ENCODE results near the gene RASGRP2. TPM values are rescaled to one million over a fixed set of nuclear protein-coding genes. Genes with fewer than 3 reads are reported as not detected.
"Not testable (repeated sequence)": the region's sequence is repeated elsewhere in the genome, so short reads cannot be mapped to it uniquely, and the experiment has no call there.

Gene RASGRP2
- total RNA-seq, 2 experiments from 2014 or later: 668 to 672 TPM

DNA sequence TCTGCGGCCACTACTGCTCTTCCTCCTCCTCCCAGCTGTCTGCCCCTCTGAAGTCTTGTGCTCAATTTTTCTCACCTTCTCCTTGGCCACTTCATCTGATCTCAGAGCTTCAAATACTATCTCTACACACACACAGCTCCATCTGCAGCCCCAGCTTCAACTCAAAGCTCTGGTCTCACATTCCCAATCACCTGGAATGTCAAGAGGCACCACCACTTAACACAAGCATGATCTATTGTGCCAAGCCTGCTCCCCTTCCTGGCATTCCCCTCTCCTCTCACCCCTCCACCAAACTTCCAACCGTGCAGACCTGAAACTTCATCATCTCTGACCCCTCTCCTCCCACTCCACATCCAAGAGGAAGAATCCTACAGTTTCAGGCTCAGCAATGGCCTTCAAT lies 38.4 kb downstream of the RASGRP2 start:
- TF ChIP-seq, protein P1, sequence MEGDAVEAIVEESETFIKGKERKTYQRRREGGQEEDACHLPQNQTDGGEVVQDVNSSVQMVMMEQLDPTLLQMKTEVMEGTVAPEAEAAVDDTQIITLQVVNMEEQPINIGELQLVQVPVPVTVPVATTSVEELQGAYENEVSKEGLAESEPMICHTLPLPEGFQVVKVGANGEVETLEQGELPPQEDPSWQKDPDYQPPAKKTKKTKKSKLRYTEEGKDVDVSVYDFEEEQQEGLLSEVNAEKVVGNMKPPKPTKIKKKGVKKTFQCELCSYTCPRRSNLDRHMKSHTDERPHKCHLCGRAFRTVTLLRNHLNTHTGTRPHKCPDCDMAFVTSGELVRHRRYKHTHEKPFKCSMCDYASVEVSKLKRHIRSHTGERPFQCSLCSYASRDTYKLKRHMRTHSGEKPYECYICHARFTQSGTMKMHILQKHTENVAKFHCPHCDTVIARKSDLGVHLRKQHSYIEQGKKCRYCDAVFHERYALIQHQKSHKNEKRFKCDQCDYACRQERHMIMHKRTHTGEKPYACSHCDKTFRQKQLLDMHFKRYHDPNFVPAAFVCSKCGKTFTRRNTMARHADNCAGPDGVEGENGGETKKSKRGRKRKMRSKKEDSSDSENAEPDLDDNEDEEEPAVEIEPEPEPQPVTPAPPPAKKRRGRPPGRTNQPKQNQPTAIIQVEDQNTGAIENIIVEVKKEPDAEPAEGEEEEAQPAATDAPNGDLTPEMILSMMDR (IDR thresholded peaks at IDR 0.05): no peak
- no peaks in the 10 kb centered on the region for H3K36me3 Mint-ChIP-seq (ENCODE audit: low read depth)
- Histone ChIP-seq H3K36me3 (ENCODE audit: insufficient read depth, low read length) (no peaks in the 10 kb centered on the region), H3K27me3 (ENCODE audit: control insufficient read depth in 1 of 2, insufficient read depth in 2 of 2, low read length in 2 of 2) (peaks cover 17 to 19% of the 10 kb centered on the region in 2 experiments), H3K4me1 (ENCODE audit: insufficient read depth, low read length) (no peaks in the 10 kb centered on the region), H3K9me3 (ENCODE audit: control insufficient read depth in 1 of 2, insufficient read depth in 1 of 2, low read length in 2 of 2) (no peaks in the 10 kb centered on the region), H3K27ac (ENCODE audit: low read depth in 1 of 2, low read length in 2 of 2) (no peak overlapping the region), H3K4me3 (ENCODE audit: low read length) (no peak overlapping the region)
- ATAC-seq (ENCODE audit: poor library complexity) (no peak), DNase-seq (no peak)
- ChIA-PET POLR2A (interaction anchor here (1.9 kb wide), 1 partner anchor 17 kb away, joined by 6 read pairs; no protein-coding TSS in a partner anchor), CTCF (interaction anchor here (1.7 kb wide), 1 partner anchor 374 kb away, joined by 4 read pairs; no protein-coding TSS in a partner anchor)
- no peaks in the 10 kb centered on the region for H3K4me1 Mint-ChIP-seq (ENCODE audit: low read depth)
- no peaks in the 10 kb centered on the region for H3K9me3 Mint-ChIP-seq
- H3K27me3 Mint-ChIP-seq: peaks cover 50% of the 10 kb centered on the region
- intact Hi-C loops (cut with DNase I, micrococcal nuclease): no loop called here
- H3K27ac Mint-ChIP-seq: no peak overlapping the region
- H3K4me3 Mint-ChIP-seq: no peak overlapping the region

DNA sequence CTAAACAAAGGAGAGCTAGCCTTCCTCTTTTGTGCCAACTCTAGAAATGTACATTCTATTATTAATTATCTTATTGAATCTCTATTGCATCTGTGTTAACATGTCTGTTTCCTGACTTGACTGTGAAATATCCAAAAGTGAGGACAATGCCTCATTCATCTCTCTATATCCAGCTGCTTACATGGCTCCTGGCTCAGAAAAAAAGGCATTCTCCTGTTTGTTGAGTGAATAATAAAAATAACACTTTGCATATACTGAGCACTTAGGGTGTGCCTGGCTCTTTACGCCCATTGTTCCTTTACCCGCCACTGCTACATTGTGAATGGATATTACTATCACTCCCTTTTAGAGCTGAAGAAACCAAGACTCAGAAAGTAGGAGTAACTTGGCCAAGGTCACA lies 40.9 kb downstream of the RASGRP2 start:
- no peaks in the 10 kb centered on the region for H3K9me3 ChIP-seq (ENCODE audit: control insufficient read depth in 1 of 2, insufficient read depth in 1 of 2, low read length in 2 of 2)
- ATAC-seq (ENCODE audit: poor library complexity) (no peak), DNase-seq (no peak)
- no peaks in the 10 kb centered on the region for H3K36me3 Mint-ChIP-seq (ENCODE audit: low read depth)
- intact Hi-C loops (cut with DNase I, micrococcal nuclease): no loop called here
- H3K36me3 ChIP-seq (ENCODE audit: insufficient read depth, low read length): no peaks in the 10 kb centered on the region
- TF ChIP-seq, protein P1 (IDR thresholded peaks at IDR 0.05): no peak
- H3K27me3 Mint-ChIP-seq: peaks cover 30% of the 10 kb centered on the region
- CTCF ChIA-PET: interaction anchor here (1.2 to 2.1 kb wide), 3 partner anchors 11 to 16 kb away, joined by 3 to 11 read pairs (median 4); no protein-coding TSS in a partner anchor
- H3K27me3 ChIP-seq (ENCODE audit: control insufficient read depth in 1 of 2, insufficient read depth in 2 of 2, low read length in 2 of 2): peaks cover 0 to 7% of the 10 kb centered on the region in 2 experiments
- H3K4me3 Mint-ChIP-seq: no peak overlapping the region
- POLR2A ChIA-PET: no interaction called here
- H3K4me3 ChIP-seq (ENCODE audit: low read length): no peak overlapping the region
- no peaks in the 10 kb centered on the region for H3K4me1 ChIP-seq (ENCODE audit: insufficient read depth, low read length)
- no peaks in the 10 kb centered on the region for H3K9me3 Mint-ChIP-seq
- H3K4me1 Mint-ChIP-seq (ENCODE audit: low read depth): no peaks in the 10 kb centered on the region
- no peak overlapping the region for H3K27ac ChIP-seq (ENCODE audit: low read depth in 1 of 2, low read length in 2 of 2)
- H3K27ac Mint-ChIP-seq: no peak overlapping the region

DNA sequence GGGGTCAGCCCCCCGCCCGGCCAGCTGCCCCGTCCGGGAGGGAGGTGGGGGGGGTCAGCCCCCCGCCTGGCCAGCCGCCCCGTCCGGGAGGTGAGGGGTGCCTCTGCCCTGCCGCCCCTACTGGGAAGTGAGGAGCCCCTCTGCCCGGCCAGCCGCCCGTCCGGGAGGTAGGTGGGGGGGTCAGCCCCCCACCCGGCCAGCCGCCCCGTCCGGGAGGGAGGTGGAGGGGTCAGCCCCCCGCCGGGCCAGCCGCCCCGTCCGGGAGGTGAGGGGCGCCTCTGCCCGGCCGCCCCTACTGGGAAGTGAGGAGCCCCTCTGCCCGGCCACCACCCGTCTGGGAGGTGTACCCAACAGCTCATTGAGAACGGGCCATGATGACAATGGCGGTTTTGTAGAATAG lies 42.0 kb downstream of the RASGRP2 start:
- H3K36me3 ChIP-seq (ENCODE audit: insufficient read depth, low read length); H3K27ac Mint-ChIP-seq; H3K36me3 Mint-ChIP-seq (ENCODE audit: low read depth); H3K9me3 ChIP-seq (ENCODE audit: control insufficient read depth in 1 of 2, insufficient read depth in 1 of 2, low read length in 2 of 2); H3K4me1 Mint-ChIP-seq (ENCODE audit: low read depth); CTCF ChIA-PET; DNase-seq; H3K4me1 ChIP-seq (ENCODE audit: insufficient read depth, low read length); POLR2A ChIA-PET; ATAC-seq (ENCODE audit: poor library complexity); H3K4me3 Mint-ChIP-seq; H3K27me3 ChIP-seq (ENCODE audit: control insufficient read depth in 1 of 2, insufficient read depth in 2 of 2, low read length in 2 of 2); H3K27ac ChIP-seq (ENCODE audit: low read depth in 1 of 2, low read length in 2 of 2); H3K4me3 ChIP-seq (ENCODE audit: low read length); H3K9me3 Mint-ChIP-seq; intact Hi-C loops (cut with DNase I, micrococcal nuclease): not testable (repeated sequence)
- peaks cover 27% of the 10 kb centered on the region for H3K27me3 Mint-ChIP-seq

DNA sequence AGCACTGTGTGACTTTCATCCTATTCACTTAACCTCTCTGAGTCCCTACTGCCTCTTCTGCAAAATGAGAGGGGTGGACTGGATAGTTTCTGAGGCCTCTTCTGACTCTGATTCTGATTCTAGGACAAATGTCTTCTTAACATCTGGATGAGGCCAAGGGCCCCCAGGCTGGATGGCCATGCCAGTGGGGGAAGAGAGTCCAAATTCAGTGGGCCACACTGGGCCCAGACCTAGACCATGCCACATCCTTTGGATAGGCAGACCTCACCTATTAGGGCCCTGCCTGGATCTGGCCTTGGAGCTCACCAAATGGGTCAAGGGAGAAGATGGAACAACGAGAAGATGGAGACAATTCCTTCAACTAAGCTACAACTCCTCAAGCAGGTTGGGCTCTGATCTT lies 45.5 kb downstream of the RASGRP2 start:
- H3K36me3 Mint-ChIP-seq (ENCODE audit: low read depth): no peaks in the 10 kb centered on the region
- ChIA-PET CTCF (interaction anchor here (1.2 kb wide), 1 partner anchor 10 kb away, joined by 5 read pairs; no protein-coding TSS in a partner anchor), POLR2A (no interaction called here)
- H3K4me3 Mint-ChIP-seq: no peak overlapping the region
- ATAC-seq (ENCODE audit: poor library complexity) (no peak), DNase-seq (no peak)
- H3K9me3 ChIP-seq (ENCODE audit: control insufficient read depth in 1 of 2, insufficient read depth in 1 of 2, low read length in 2 of 2): peaks cover 0 to 3% of the 10 kb centered on the region in 2 experiments
- no peak overlapping the region for H3K27ac ChIP-seq (ENCODE audit: low read depth in 1 of 2, low read length in 2 of 2)
- H3K9me3 Mint-ChIP-seq: no peaks in the 10 kb centered on the region
- intact Hi-C loops (cut with DNase I, micrococcal nuclease): no loop called here
- TF ChIP-seq, protein P1 (IDR thresholded peaks at IDR 0.05): no peak
- peaks cover 14 to 16% of the 10 kb centered on the region in 2 experiments for H3K27me3 ChIP-seq (ENCODE audit: control insufficient read depth in 1 of 2, insufficient read depth in 2 of 2, low read length in 2 of 2)
- no peaks in the 10 kb centered on the region for H3K36me3 ChIP-seq (ENCODE audit: insufficient read depth, low read length)
- no peaks in the 10 kb centered on the region for H3K4me1 Mint-ChIP-seq (ENCODE audit: low read depth)
- H3K27ac Mint-ChIP-seq: no peak overlapping the region
- no peaks in the 10 kb centered on the region for H3K4me1 ChIP-seq (ENCODE audit: insufficient read depth, low read length)
- H3K4me3 ChIP-seq (ENCODE audit: low read length): no peak overlapping the region
- H3K27me3 Mint-ChIP-seq: peaks cover 30% of the 10 kb centered on the region

Measured in CD4-positive, alpha-beta T cell (primary cell).